Sigmoid colon (tissue), 7 donors: ENCODE data around the gene ZFHX3. TPM values are rescaled to one million over a fixed set of nuclear protein-coding genes. Genes with fewer than 3 reads are reported as not detected.

Source experiments
- DNase-seq: peaks from one replicate; pipeline ENCODE4 v3.0.0-alpha.2; 2019
- H3K27ac ChIP-seq, 4 donors: fragments of 200-600 bp; sonication (generic); one replicate each; pipeline ENCODE4 v1.5.1; 2016 to 2019; ENCODE audit warnings: mild to moderate bottlenecking in 1 of 4
- H3K27me3 ChIP-seq, 3 donors: fragments of 200-600 bp; sonication (generic); one replicate each; pipeline ENCODE4 v1.5.1; 2019; ENCODE audit warnings: mild to moderate bottlenecking in 1 of 3
- H3K36me3 ChIP-seq, 4 donors: fragments of 200-600 bp; sonication (generic); one replicate each; pipeline ENCODE4 v1.5.1; 2016 to 2019
- H3K4me1 ChIP-seq, 4 donors: fragments of 200-600 bp; sonication (generic); one replicate each; pipeline ENCODE4 v1.5.1; 2017 to 2019
- H3K4me3 ChIP-seq, 4 donors: fragments of 200-600 bp; sonication (generic); one replicate each; pipeline ENCODE4 v1.5.1; 2017 to 2019; ENCODE audit warnings: mild to moderate bottlenecking in 2 of 4, moderate library complexity in 1 of 4
- H3K9me3 ChIP-seq, 4 donors: fragments of 200-600 bp in 3 of 4; sonication (generic) in 3 of 4; one replicate each; pipeline versions ENCODE4 v1.5.1 to v1.6.1; 2013 to 2019
- EP300 ChIP-seq, 4 donors: sonication (generic); formaldehyde crosslinking; IDR thresholded peaks; one replicate each; pipeline ENCODE4 v1.6.1; 2017; ENCODE audit warnings: antibody characterized with exemption in 4 of 4
- POLR2A ChIP-seq, 2 donors: fragments of 450-650 bp; IDR thresholded peaks; one replicate each; pipeline ENCODE4 v1.6.1; 2016; ENCODE audit warnings: antibody characterized with exemption in 2 of 2, mild to moderate bottlenecking in 2 of 2, moderate library complexity in 2 of 2
- POLR2AphosphoS5 ChIP-seq, 4 donors: sonication (generic); formaldehyde crosslinking; IDR thresholded peaks; one replicate each; pipeline ENCODE4 v1.6.1; 2017; ENCODE audit warnings: antibody characterized with exemption in 4 of 4
- WGBS, 2 donors: extraction: QIAGEN DNeasy Blood & Tissue Kit; methylation state at CpG; one replicate each; pipeline ENCODE4 v1.1.7; 2013; 5-methylcytosine and 5-hydroxymethylcytosine counted together
- intact Hi-C: fragments of 100-400 bp; cut with DNase I; formaldehyde crosslinking; loops from one replicate; pipeline ENCODE4 v1.15.1; 2023
- polyA plus RNA-seq, 3 donors: library from polyadenylated mRNA; stranded (reverse); fragments of 200-250 nt; gene quantifications; one replicate each; pipeline ENCODE4 v1.2.3, GENCODE V29; 2013
- total RNA-seq, 4 donors: library from RNA; depleted of rRNA; stranded (reverse); fragments of >200 nt; gene quantifications; one replicate each; pipeline ENCODE4 v1.1.0, GENCODE V29; 2016
- TF ChIP-seq, protein P1 (sequence below), 4 experiments: fragments of 450-650 bp in 3 of 4; fragments of 200-600 bp in 1 of 4; IDR thresholded peaks; one replicate each; pipeline ENCODE4 v1.5.1; 2016 to 2019; ENCODE audit warnings: antibody characterized with exemption in 4 of 4, mild to moderate bottlenecking in 3 of 4, moderate library complexity in 2 of 4
- donor health status: healthy with polysubstance abuse.
- donor health status: Bipolar disorder and iron deficiency.
- donor health status: healthy.

ZFHX3 gene
- total and polyA plus RNA-seq, 7 donors: 0.69 to 38.8 (median 17.8) TPM

DNA sequence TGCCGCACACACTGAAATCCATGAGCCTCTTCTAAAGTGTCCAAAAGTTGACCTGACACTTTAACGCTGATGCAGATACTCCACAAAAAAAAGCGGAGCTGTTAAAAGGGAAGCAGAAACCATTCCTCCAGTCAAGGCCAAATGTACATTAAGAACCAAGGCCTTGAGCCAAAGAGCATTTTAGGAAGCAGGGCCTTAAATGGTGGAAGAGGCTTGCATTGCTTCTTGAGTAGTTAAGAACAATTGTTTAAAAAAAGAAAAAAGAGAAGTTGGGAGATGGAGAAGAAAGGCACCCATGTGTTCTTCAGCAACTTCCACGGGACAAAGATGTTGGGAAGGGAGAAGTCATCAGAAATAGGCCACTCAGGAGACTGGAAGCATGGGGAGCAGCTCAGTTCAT lies 6.3 kb downstream of the ZFHX3 start:
- intact Hi-C loops: loop anchor here (10.0 kb wide), 1 partner anchor 377 kb away; no protein-coding TSS in a partner anchor
- no peaks in the 10 kb centered on the region for H3K27me3 ChIP-seq
- H3K4me3 ChIP-seq: no peak overlapping the region
- DNase-seq: no peak
- WGBS, 2 donors: 84 to 94% methylated on average over 4 of the region's 4 CpGs
- no peaks in the 10 kb centered on the region for H3K9me3 ChIP-seq
- no peaks in the 10 kb centered on the region for H3K36me3 ChIP-seq
- H3K27ac ChIP-seq: peak overlapping the region in 3 of 4 donors; percentile 22 to 98 (median 94)
- TF ChIP-seq EP300 (IDR thresholded peaks at IDR 0.05) (no peak), POLR2AphosphoS5 (IDR thresholded peaks at IDR 0.05) (no peak), POLR2A (IDR thresholded peaks at IDR 0.05) (no peak)
- TF ChIP-seq, protein P1, sequence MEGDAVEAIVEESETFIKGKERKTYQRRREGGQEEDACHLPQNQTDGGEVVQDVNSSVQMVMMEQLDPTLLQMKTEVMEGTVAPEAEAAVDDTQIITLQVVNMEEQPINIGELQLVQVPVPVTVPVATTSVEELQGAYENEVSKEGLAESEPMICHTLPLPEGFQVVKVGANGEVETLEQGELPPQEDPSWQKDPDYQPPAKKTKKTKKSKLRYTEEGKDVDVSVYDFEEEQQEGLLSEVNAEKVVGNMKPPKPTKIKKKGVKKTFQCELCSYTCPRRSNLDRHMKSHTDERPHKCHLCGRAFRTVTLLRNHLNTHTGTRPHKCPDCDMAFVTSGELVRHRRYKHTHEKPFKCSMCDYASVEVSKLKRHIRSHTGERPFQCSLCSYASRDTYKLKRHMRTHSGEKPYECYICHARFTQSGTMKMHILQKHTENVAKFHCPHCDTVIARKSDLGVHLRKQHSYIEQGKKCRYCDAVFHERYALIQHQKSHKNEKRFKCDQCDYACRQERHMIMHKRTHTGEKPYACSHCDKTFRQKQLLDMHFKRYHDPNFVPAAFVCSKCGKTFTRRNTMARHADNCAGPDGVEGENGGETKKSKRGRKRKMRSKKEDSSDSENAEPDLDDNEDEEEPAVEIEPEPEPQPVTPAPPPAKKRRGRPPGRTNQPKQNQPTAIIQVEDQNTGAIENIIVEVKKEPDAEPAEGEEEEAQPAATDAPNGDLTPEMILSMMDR (IDR thresholded peaks at IDR 0.05): no peak
- peaks cover 0 to 97% (median 84%) of the 10 kb centered on the region in 4 donors for H3K4me1 ChIP-seq

DNA sequence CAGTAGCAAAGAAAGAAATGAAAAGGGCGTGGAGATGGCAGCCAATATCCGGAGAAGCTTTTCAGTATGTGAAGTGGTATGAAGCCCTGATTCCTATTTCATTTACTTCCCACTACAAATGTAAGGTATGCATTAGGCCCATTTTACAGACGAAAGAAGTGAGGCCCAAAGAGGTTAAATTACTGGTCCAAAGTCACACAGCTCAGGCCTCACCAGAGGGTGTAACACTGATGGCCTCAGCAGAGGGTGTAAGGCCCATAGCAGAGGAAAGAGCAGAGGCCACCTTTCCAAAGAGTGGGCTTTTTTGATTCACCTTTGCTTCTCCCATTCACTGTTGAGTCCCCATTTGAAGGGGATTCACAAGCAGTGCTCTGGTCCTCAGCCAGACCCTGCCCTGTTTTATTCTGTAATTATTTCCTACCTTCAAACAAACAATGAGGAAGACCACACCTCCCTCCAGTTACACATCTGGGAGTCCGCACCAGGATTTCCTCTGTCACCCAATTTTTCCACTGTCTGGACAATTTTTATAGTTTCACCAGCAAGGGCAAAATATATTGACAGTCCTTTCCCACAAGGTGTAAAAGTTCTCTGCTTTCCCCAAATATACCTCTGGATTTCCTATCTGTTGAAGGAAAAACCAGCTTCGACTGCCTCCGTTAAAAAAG lies 7.1 kb downstream of the ZFHX3 start:
- intact Hi-C loops: loop anchor here (10.0 kb wide), 1 partner anchor 376 kb away; no protein-coding TSS in a partner anchor
- WGBS, 2 donors: 96 to 97% methylated on average over 6 of the region's 6 CpGs
- Histone ChIP-seq H3K36me3 (no peaks in the 10 kb centered on the region), H3K27me3 (no peaks in the 10 kb centered on the region), H3K27ac (peak overlapping the region in 2 of 4 donors; percentile 94 to 98), H3K4me1 (peaks cover 0 to 97% (median 84%) of the 10 kb centered on the region in 4 donors), H3K9me3 (no peaks in the 10 kb centered on the region), H3K4me3 (no peak overlapping the region)
- peak; percentile 19 for DNase-seq
- TF ChIP-seq POLR2A (IDR thresholded peaks at IDR 0.05) (no peak), EP300 (IDR thresholded peaks at IDR 0.05) (no peak), POLR2AphosphoS5 (IDR thresholded peaks at IDR 0.05) (no peak)

DNA sequence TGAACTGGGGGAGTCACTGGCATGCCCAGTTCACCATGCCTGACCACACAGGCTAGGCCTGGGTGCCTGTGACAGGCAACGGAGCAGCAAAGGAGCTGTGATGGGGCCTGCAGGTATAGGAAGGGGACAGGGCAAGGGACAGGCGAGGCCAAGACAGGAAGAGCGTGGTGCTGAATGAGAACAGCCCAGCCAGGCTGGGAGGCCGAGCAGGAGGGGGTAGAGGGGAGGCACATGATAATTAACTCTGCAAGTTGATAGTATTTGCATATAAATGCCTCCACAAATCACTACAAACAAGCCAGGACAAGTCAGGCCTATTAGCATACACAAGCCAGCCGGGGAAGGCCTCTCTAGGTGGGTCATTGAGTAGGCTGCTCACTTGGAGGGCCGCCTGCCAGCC lies 7.8 kb downstream of the ZFHX3 start:
- H3K4me1 ChIP-seq: peaks cover 0 to 96% (median 84%) of the 10 kb centered on the region in 4 donors
- intact Hi-C loops: loop anchor here (10.0 kb wide), 1 partner anchor 375 kb away; no protein-coding TSS in a partner anchor
- TF ChIP-seq POLR2AphosphoS5 (IDR thresholded peaks at IDR 0.05) (no peak), POLR2A (IDR thresholded peaks at IDR 0.05) (no peak), EP300 (IDR thresholded peaks at IDR 0.05) (no peak)
- TF ChIP-seq, protein P1 (IDR thresholded peaks at IDR 0.05): no peak
- H3K4me3 ChIP-seq: no peak overlapping the region
- no peaks in the 10 kb centered on the region for H3K36me3 ChIP-seq
- H3K9me3 ChIP-seq: no peaks in the 10 kb centered on the region
- peak; percentile 46 for DNase-seq
- H3K27me3 ChIP-seq: no peaks in the 10 kb centered on the region
- peak overlapping the region in 1 of 4 donors; percentile 80 for H3K27ac ChIP-seq
- 79 to 88% methylated on average over 6 of the region's 6 CpGs for WGBS, 2 donors

- intact Hi-C loops: no loop called here
- peak; percentile 63 for DNase-seq
- Histone ChIP-seq H3K27me3 (no peaks in the 10 kb centered on the region), H3K4me1 (peaks cover 0 to 93% (median 76%) of the 10 kb centered on the region in 4 donors), H3K9me3 (no peaks in the 10 kb centered on the region), H3K27ac (peak overlapping the region in 3 of 4 donors; percentile 58 to 80 (median 76)), H3K4me3 (no peak overlapping the region), H3K36me3 (no peaks in the 10 kb centered on the region)
- 78 to 82% methylated on average over 14 of the region's 14 CpGs for WGBS, 2 donors
- no peak for TF ChIP-seq POLR2A (IDR thresholded peaks at IDR 0.05)
- TF ChIP-seq EP300 (IDR thresholded peaks at IDR 0.05): no peak
- TF ChIP-seq, protein P1 (IDR thresholded peaks at IDR 0.05): no peak
- TF ChIP-seq POLR2AphosphoS5 (IDR thresholded peaks at IDR 0.05): no peak
Observed at GRCh38 chr16:73037845-73038570, 9.9 kb downstream of the ZFHX3 start.

DNA sequence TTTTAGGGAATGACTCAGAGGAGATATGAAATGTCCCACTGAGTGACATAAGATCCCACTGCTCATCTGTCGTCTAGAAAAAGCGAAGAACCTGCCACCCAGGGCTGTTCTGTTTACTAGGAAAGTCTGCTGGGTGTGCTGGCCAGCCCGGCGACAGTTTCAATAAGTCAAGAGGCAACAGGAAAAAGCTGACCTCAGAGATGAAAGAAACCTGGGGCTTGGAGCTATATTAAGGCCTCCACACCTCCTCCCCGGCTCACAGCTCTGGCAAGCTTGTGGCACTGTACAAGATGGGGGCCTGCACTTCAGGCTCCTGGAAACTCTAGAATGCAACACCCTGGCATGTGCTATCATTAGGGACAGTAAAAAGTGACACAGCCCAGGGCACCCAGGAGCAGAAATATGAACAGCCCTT lies 10.6 kb downstream of the ZFHX3 start:
- H3K4me3 ChIP-seq: no peak overlapping the region
- H3K27me3 ChIP-seq: no peaks in the 10 kb centered on the region
- WGBS, 2 donors: 42 to 64% methylated on average over 5 of the region's 5 CpGs
- H3K9me3 ChIP-seq: no peaks in the 10 kb centered on the region
- peaks cover 0 to 93% (median 76%) of the 10 kb centered on the region in 4 donors for H3K4me1 ChIP-seq
- no peaks in the 10 kb centered on the region for H3K36me3 ChIP-seq
- peak overlapping the region in 3 of 4 donors; percentile 58 to 80 (median 76) for H3K27ac ChIP-seq
- intact Hi-C loops: no loop called here
- peak; percentile 87 for DNase-seq
- TF ChIP-seq POLR2AphosphoS5 (IDR thresholded peaks at IDR 0.05) (peak; percentile 12 to 56 (median 46)), EP300 (IDR thresholded peaks at IDR 0.05) (no peak)
